K562 (cell line): ENCODE results near the gene ANKLE2. TPM values are rescaled to one million over a fixed set of nuclear protein-coding genes. Genes with fewer than 3 reads are reported as not detected.

ENCODE experiments used
- ATAC-seq: fragments of 200-7000 bp; cut with Tn5 transposase; 3 replicates; pipeline ENCODE4 v1.9.1; 2020; ENCODE audit warnings: moderate library complexity
- BruUV-seq: library from RNA; stranded (reverse); fragments of 400-500 nt; replicated peaks from 2 replicates; lab custom pipeline; 2021; lab: Mats Ljungman, UMichigan
- CTCF ChIA-PET: fragments of 300-600 bp; formaldehyde crosslinking; extraction: SDS; loops from one replicate; lab custom pipeline; 2021; ENCODE audit warnings: low intra/inter-chr PET ratio; lab: Yijun Ruan, JAX
- POLR2A ChIA-PET: fragments of 300-600, 350-650 bp; sonication (Branson Sonifier 250); formaldehyde crosslinking; extraction: SDS; loops from one replicate; lab custom pipeline; 2021; ENCODE audit warnings: antibody characterized with exemption, inconsistent platforms; lab: Yijun Ruan, JAX
- DNase-seq, 4 experiments: peaks; one replicate each; pipeline versions ENCODE4 v3.0.0 to v3.0.0-alpha.2; 2011 to 2018; ENCODE audit warnings: low spot score in 3 of 4, mixed read lengths in 3 of 4; ENCODE audit errors: extremely low read depth in 1 of 4
- FAIRE-seq: peaks from 2 replicates; lab custom pipeline; 2011; peaks lifted over from hg19 to GRCh38; lab: Jason Lieb, UNC
- H2AFZ ChIP-seq: 2 replicates; pipeline ENCODE4 v1.6.0; 2011; ENCODE audit warnings: low read depth, low read length, control low read depth, inconsistent platforms
- H3K27ac ChIP-seq: fragments of 200-600 bp; 3 replicates; pipeline ENCODE4 v1.8.0; 2011; ENCODE audit warnings: low read depth, mild to moderate bottlenecking, control low read depth, inconsistent platforms, low read length, moderate library complexity, mixed read lengths; ENCODE audit errors: extremely low read depth
- H3K27me3 ChIP-seq, 2 experiments: fragments of 300-600 bp in 1 of 2; 2 replicates in 1 of 2; 3 replicates in 1 of 2; pipeline versions ENCODE4 v1.6.0 to v1.8.0; 2011; ENCODE audit warnings: inconsistent platforms in 2 of 2, low read length in 2 of 2, mild to moderate bottlenecking in 1 of 2, mixed read lengths in 1 of 2, moderate library complexity in 1 of 2; ENCODE audit not compliant: control insufficient read depth in 2 of 2, insufficient read depth in 2 of 2
- H3K36me3 ChIP-seq: fragments of 300-600 bp; 3 replicates; pipeline ENCODE4 v1.8.0; 2011; ENCODE audit warnings: mild to moderate bottlenecking, low read length, inconsistent platforms; ENCODE audit not compliant: control insufficient read depth, insufficient read depth
- H3K4me1 ChIP-seq, 2 experiments: fragments of 200-600 bp in 1 of 2; replicated peaks in 1 of 2; 2 replicates in 1 of 2; 3 replicates in 1 of 2; pipeline versions ENCODE4 v1.5.1 to v1.8.0; 2011; ENCODE audit warnings: inconsistent platforms in 2 of 2, low read length in 2 of 2, mild to moderate bottlenecking in 1 of 2, mixed read lengths in 1 of 2, moderate library complexity in 1 of 2; ENCODE audit not compliant: control insufficient read depth in 2 of 2, insufficient read depth in 2 of 2
- H3K4me2 ChIP-seq: 2 replicates; pipeline ENCODE4 v1.6.1; 2011; ENCODE audit warnings: low read length, control low read depth, inconsistent platforms, mixed read lengths; ENCODE audit not compliant: insufficient read depth
- H3K4me3 ChIP-seq: fragments of 200-600 bp; sonication (generic), shearing (Covaris generic); 2 replicates; pipeline ENCODE4 v1.5.1; 2016; ENCODE audit warnings: control low read depth, inconsistent platforms
- H3K79me2 ChIP-seq: fragments of 200-600 bp; 3 replicates; pipeline ENCODE4 v1.8.0; 2011; ENCODE audit warnings: low read length, inconsistent platforms; ENCODE audit not compliant: control insufficient read depth, insufficient read depth
- H3K9ac ChIP-seq, 2 experiments: 2 replicates each; pipeline versions ENCODE4 v1.6.0 to v1.6.1; 2011; ENCODE audit warnings: low read depth in 2 of 2, low read length in 2 of 2, control low read depth in 1 of 2, inconsistent platforms in 1 of 2, mild to moderate bottlenecking in 1 of 2, mixed read lengths in 1 of 2; ENCODE audit not compliant: insufficient read depth in 1 of 2
- H3K9me1 ChIP-seq: one replicate; pipeline ENCODE4 v1.6.0; 2011; ENCODE audit warnings: inconsistent platforms, mild to moderate bottlenecking, low read length, moderate library complexity; ENCODE audit not compliant: control insufficient read depth, insufficient read depth
- H3K9me3 ChIP-seq: replicated peaks from 2 replicates; pipeline ENCODE4 v1.5.1; 2011; ENCODE audit warnings: low read depth, low read length, inconsistent platforms; ENCODE audit not compliant: control insufficient read depth, insufficient read depth
- H4K20me1 ChIP-seq: replicated peaks from 2 replicates; pipeline ENCODE4 v1.6.1; 2011; ENCODE audit warnings: low read length, inconsistent platforms, mixed read lengths; ENCODE audit not compliant: control insufficient read depth, insufficient read depth
- ATF6 ChIP-seq: sonication (generic); formaldehyde crosslinking; IDR thresholded peaks from 2 replicates; pipeline ENCODE4 v1.4.0; 2020; ENCODE audit warnings: mild to moderate bottlenecking, missing genetic modification reagents
- BDP1 ChIP-seq: IDR thresholded peaks from 3 replicates; pipeline ENCODE4 v1.6.1; 2011; ENCODE audit not compliant: insufficient read length, insufficient read depth
- CBFA2T3 ChIP-seq: fragments of 450-650 bp; IDR thresholded peaks from 2 replicates; pipeline ENCODE4 v1.6.1; 2017
- CBX2 ChIP-seq: fragments of 200-600 bp; sonication (generic); IDR thresholded peaks from one replicate; pipeline ENCODE4 v1.6.1; 2012; ENCODE audit warnings: mild to moderate bottlenecking, low read length, inconsistent platforms; ENCODE audit not compliant: insufficient read depth, poor library complexity, severe bottlenecking
- CHD4 ChIP-seq: fragments of 200-600 bp; sonication (generic); IDR thresholded peaks from 3 replicates; pipeline ENCODE4 v1.6.1; 2012; ENCODE audit warnings: low read depth, mild to moderate bottlenecking, mixed read lengths, low read length, inconsistent platforms; ENCODE audit not compliant: insufficient read depth, insufficient replicate concordance, poor library complexity, severe bottlenecking
- HDAC6 ChIP-seq: IDR thresholded peaks from 2 replicates; pipeline ENCODE4 v1.6.1; 2012; ENCODE audit warnings: low read depth, mild to moderate bottlenecking, control low read depth, inconsistent platforms, low read length, moderate library complexity
- KLF10 ChIP-seq: fragments of 250-450 bp; sonication (Bioruptor Pico); IDR thresholded peaks from 2 replicates; pipeline ENCODE4 v1.6.1; 2021; ENCODE audit warnings: matching md5 sums
- OTX1 ChIP-seq: fragments of 450-650 bp; formaldehyde crosslinking; IDR thresholded peaks from 2 replicates; pipeline ENCODE4 v1.4.0; 2022; ENCODE audit warnings: mild to moderate bottlenecking
- SMAD4 ChIP-seq: fragments of 250-450 bp; sonication (Bioruptor Pico); conservative IDR thresholded peaks from 2 replicates; pipeline ENCODE4 v1.8.0; 2021; ENCODE audit warnings: inconsistent platforms, mild to moderate bottlenecking, moderate library complexity
- SMARCC2 ChIP-seq: fragments of 450-650 bp; IDR thresholded peaks from 2 replicates; pipeline ENCODE4 v1.6.1; 2017; ENCODE audit warnings: antibody characterized with exemption, moderate library complexity, mild to moderate bottlenecking, low read depth
- SRSF3 ChIP-seq: fragments of 200-400 bp; formaldehyde crosslinking; IDR thresholded peaks from 2 replicates; pipeline ENCODE4 v1.6.1; 2016; ENCODE audit warnings: mild to moderate bottlenecking, low read length, moderate library complexity; ENCODE audit not compliant: insufficient read depth
- TAF7 ChIP-seq: fragments of 450-650 bp; IDR thresholded peaks from 2 replicates; pipeline ENCODE4 v1.6.1; 2016; ENCODE audit warnings: missing genetic modification characterization, missing compliant biosample characterization
- TEAD2 ChIP-seq: fragments of 450-650 bp; IDR thresholded peaks from 2 replicates; pipeline ENCODE4 v1.6.1; 2016; ENCODE audit warnings: missing genetic modification characterization, control low read depth, missing compliant biosample characterization
- THRA ChIP-seq: fragments of 450-650 bp; IDR thresholded peaks from 2 replicates; pipeline ENCODE4 v1.6.1; 2017; ENCODE audit warnings: mild to moderate bottlenecking, moderate library complexity
- U2AF2 ChIP-seq: fragments of 200-400 bp; formaldehyde crosslinking; optimal IDR thresholded peaks from 2 replicates; pipeline ENCODE3; 2017; ENCODE audit warnings: low read depth, mild to moderate bottlenecking, low read length
- ZNF133 ChIP-seq: fragments of 250-450 bp; sonication (Bioruptor Pico); IDR thresholded peaks from 2 replicates; pipeline ENCODE4 v1.4.0; 2020; ENCODE audit warnings: mild to moderate bottlenecking
- ZNF140 ChIP-seq: fragments of 250-450 bp; sonication (Bioruptor Pico); IDR thresholded peaks from 2 replicates; pipeline ENCODE4 v1.8.0; 2021; ENCODE audit warnings: moderate library complexity, mild to moderate bottlenecking, inconsistent platforms
- ZNF212 ChIP-seq: fragments of 450-650 bp; formaldehyde crosslinking; IDR thresholded peaks from 2 replicates; pipeline ENCODE4 v1.4.0; 2020; ENCODE audit warnings: mild to moderate bottlenecking
- ZNF57 ChIP-seq: fragments of 450-650 bp; formaldehyde crosslinking; IDR thresholded peaks from 2 replicates; pipeline ENCODE4 v1.4.0; 2020; ENCODE audit warnings: mild to moderate bottlenecking, moderate library complexity
- ZNF780A ChIP-seq: fragments of 250-450 bp; sonication (Bioruptor Pico); IDR thresholded peaks from 2 replicates; pipeline ENCODE4 v1.5.0; 2021; ENCODE audit warnings: mild to moderate bottlenecking
- WGBS: fragments of 100-300 bp; shearing (Covaris generic); methylation state at CpG from one replicate; pipeline ENCODE4 v1.1.6; 2016; ENCODE audit warnings: low coverage, mixed read lengths; ENCODE audit not compliant: insufficient coverage; ENCODE audit errors: missing lambda C conversion rate; 5-methylcytosine and 5-hydroxymethylcytosine counted together
- in situ Hi-C: fragments of 300-500 bp; cut with MboI; formaldehyde crosslinking; loops from 4 replicates; pipeline ENCODE4 v1.15.0; 2018; ENCODE audit warnings: inconsistent platforms, mixed read lengths
- intact Hi-C: fragments of 100-400 bp; cut with micrococcal nuclease; formaldehyde crosslinking; loops from 2 replicates; pipeline ENCODE4 v1.14.2; 2022
- polyA plus RNA-seq, 8 experiments: library from polyadenylated mRNA; depleted of rRNA in 4 of 8; stranded (reverse) in 5 of 8; unstranded in 3 of 8; fragments of >200 nt; fragmentation: Nextera tagmentation in 2 of 8; fragmentation: Illumina TruSeq in 1 of 8; extraction: Ambion mirVana in 2 of 8; extraction: Trizol in 1 of 8; gene quantifications; 2 replicates each; pipeline versions ENCODE4 v1.2.1 to v1.2.3, GENCODE V29; 2011 to 2014; ENCODE audit warnings: inconsistent platforms in 1 of 8, missing spikeins in 1 of 8
- total RNA-seq, 7 experiments: library from RNA; depleted of rRNA in 6 of 7; stranded (reverse); fragments of >200 nt in 6 of 7; fragmentation: Illumina TruSeq in 2 of 7; extraction: Trizol in 2 of 7; gene quantifications; 2 replicates each; pipeline versions ENCODE4 v1.2.1 to v1.2.3, GENCODE V29; 2011 to 2021; ENCODE audit warnings: low replicate concordance in 1 of 7

Gene ANKLE2
- total and polyA plus RNA-seq, 9 of the 15 experiments (the other 6 are each of a cell fraction or from before 2014, with no cell fraction given) = 3.2 to 57.7 (median 45.6) TPM

DNA sequence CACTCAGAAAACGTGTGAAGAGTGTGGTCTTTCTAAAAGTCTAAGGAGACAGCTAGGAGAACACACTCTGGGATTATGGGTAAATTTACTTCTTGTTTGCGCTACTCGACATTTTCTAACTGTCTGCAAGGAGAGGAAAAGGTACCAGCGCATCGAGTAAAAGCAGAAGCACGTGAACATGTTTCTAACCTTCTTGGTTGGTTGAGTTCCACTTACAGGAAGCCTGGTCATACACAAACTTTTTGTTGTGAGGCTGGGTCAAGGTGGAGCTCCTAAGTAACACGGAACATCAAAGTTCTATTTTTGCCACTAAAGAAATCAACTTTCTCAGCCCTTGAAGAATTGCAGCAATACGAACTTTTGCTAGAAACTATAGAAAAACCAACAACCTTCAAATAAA, 20.0 kb downstream of the ANKLE2 start:
- in situ Hi-C loops (no loop called here), intact Hi-C loops (no loop called here)
- H3K9ac ChIP-seq = no peak overlapping the region
- no peaks in the 10 kb centered on the region for H3K27me3 ChIP-seq
- ATAC-seq = no peak
- no TSS peak for BruUV-seq
- TF ChIP-seq ZNF212 (no peak), ZNF780A (CRISPR knock-in tag) (no peak), SRSF3 (no peak), THRA (no peak), CBX2 (no peak), ZNF133 (CRISPR knock-in tag) (no peak), CHD4 (no peak), U2AF2 (no peak), HDAC6 (no peak), CBFA2T3 (no peak), OTX1 (no peak), TAF7 (tag) (no peak), TEAD2 (no peak), ZNF140 (CRISPR knock-in tag) (no peak), SMAD4 (CRISPR knock-in tag) (no peak), ZNF57 (CRISPR knock-in tag) (no peak), KLF10 (no peak), SMARCC2 (no peak), ATF6 (CRISPR knock-in tag) (no peak), BDP1 (no peak)
- H3K4me3 ChIP-seq = no peak overlapping the region
- H4K20me1 ChIP-seq = no peaks in the 10 kb centered on the region
- no peaks in the 10 kb centered on the region for H3K9me1 ChIP-seq
- peak; percentile 69 for FAIRE-seq
- 81% methylated on average over 8 of the region's 8 CpGs for WGBS
- no peak overlapping the region for H3K27ac ChIP-seq
- ChIA-PET CTCF (no interaction called here), POLR2A (interaction anchor here (0.6 to 2.0 kb wide), 5 partner anchors 9 to 47 kb away, joined by 3 to 7 read pairs (median 4); partner anchors contain the start of gene ANKLE2)
- DNase-seq = no peak
- no peak overlapping the region for H3K4me2 ChIP-seq
- peaks cover 16% of the 10 kb centered on the region; the same call in 2 of the 3 replicates for H3K79me2 ChIP-seq
- H3K9me3 ChIP-seq = no peaks in the 10 kb centered on the region
- H2AFZ ChIP-seq = no peak overlapping the region
- H3K36me3 ChIP-seq = peaks cover 90% of the 10 kb centered on the region
- no peaks in the 10 kb centered on the region for H3K4me1 ChIP-seq
